ENCODE measurements around the gene TAF4. TPM values are rescaled to one million over a fixed set of nuclear protein-coding genes. Genes with fewer than 3 reads are reported as not detected.

The TAF4 gene
- total and polyA plus RNA-seq, 2 donors (not counting 3 experiments of a cell fraction or from before 2014, with no cell fraction given): 6.1 to 19.5 TPM

- intact Hi-C loops (cut with micrococcal nuclease) (no loop called here), dilution Hi-C loops (cut with MboI; ENCODE audit: extremely low pct_ligation_motif_present, low sequenced_read_pairs) (no loop called here)
- Histone ChIP-seq H3K27me3 (ENCODE audit: control insufficient read depth in 2 of 2, insufficient read depth in 2 of 2, low read length in 2 of 2) (no peaks in the 10 kb centered on the region), H3K9me3 (replicated peaks; ENCODE audit: control insufficient read depth, insufficient read depth, low read length) (no peaks in the 10 kb centered on the region), H3K9me1 (replicated peaks; ENCODE audit: control insufficient read depth, extremely low read depth, insufficient read depth, low read length) (no peaks in the 10 kb centered on the region), H3K36me3 (ENCODE audit: control insufficient read depth in 2 of 2, extremely low read depth in 1 of 2, insufficient read depth in 2 of 2, low read length in 2 of 2) (no peaks in the 10 kb centered on the region), H3K4me2 (ENCODE audit: insufficient read depth, low read length) (no peak overlapping the region), H2AFZ (ENCODE audit: low read depth, low read length) (no peak overlapping the region), H3K27ac (ENCODE audit: insufficient read depth, low read depth, low read length) (no peak overlapping the region), H3K9ac (replicated peaks; ENCODE audit: extremely low read depth, insufficient read depth, low read length) (no peak overlapping the region), H3K4me3 (replicated peaks in 1 of 3; ENCODE audit: insufficient read depth in 1 of 3, low read depth in 1 of 3, low read length in 3 of 3) (no peak overlapping the region), H3K4me1 (ENCODE audit: control insufficient read depth, extremely low read depth, insufficient read depth, low read length) (no peaks in the 10 kb centered on the region), H3K79me2 (ENCODE audit: control insufficient read depth, insufficient read depth, low read length) (no peaks in the 10 kb centered on the region), H4K20me1 (replicated peaks; ENCODE audit: control insufficient read depth, extremely low read depth, insufficient read depth, low read length) (no peaks in the 10 kb centered on the region)
- ChIA-PET POLR2A (no interaction called here), CTCF (no interaction called here)
- no peak for DNase-seq (ENCODE audit: low read depth, low spot score)
- BruUV-seq (replicated peaks): no TSS peak
- TF ChIP-seq JUN (IDR thresholded peaks at IDR 0.05; ENCODE audit: borderline replicate concordance, insufficient read depth, insufficient read length, low read depth) (no peak), FOS (IDR thresholded peaks at IDR 0.05; ENCODE audit: borderline replicate concordance, insufficient read depth, low read length) (no peak), POLR2A (IDR thresholded peaks at IDR 0.05; ENCODE audit: low read depth, low read length) (no peak)
- FAIRE-seq: no peak
Observed at GRCh38 chr20:61937146-61937962, 128.3 kb downstream of the TAF4 start.

DNA sequence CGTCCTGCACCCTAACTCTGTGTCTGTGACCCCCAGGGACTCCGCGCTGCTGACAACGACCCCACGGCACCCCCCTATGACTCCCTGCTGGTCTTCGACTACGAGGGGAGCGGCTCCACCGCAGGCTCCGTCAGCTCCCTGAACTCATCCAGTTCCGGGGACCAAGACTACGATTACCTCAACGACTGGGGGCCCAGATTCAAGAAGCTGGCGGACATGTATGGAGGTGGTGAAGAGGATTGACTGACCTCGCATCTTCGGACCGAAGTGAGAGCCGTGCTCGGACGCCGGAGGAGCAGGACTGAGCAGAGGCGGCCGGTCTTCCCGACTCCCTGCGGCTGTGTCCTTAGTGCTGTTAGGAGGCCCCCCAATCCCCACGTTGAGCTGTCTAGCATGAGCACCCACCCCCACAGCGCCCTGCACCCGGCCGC, 129.0 kb downstream of the TAF4 start:
- Histone ChIP-seq H2AFZ (ENCODE audit: low read depth, low read length) (no peak overlapping the region), H3K4me3 (replicated peaks in 1 of 3; ENCODE audit: insufficient read depth in 1 of 3, low read depth in 1 of 3, low read length in 3 of 3) (no peak overlapping the region), H3K79me2 (ENCODE audit: control insufficient read depth, insufficient read depth, low read length) (no peaks in the 10 kb centered on the region), H3K27me3 (ENCODE audit: control insufficient read depth in 2 of 2, insufficient read depth in 2 of 2, low read length in 2 of 2) (no peaks in the 10 kb centered on the region), H3K4me2 (ENCODE audit: insufficient read depth, low read length) (no peak overlapping the region), H4K20me1 (replicated peaks; ENCODE audit: control insufficient read depth, extremely low read depth, insufficient read depth, low read length) (no peaks in the 10 kb centered on the region), H3K9ac (replicated peaks; ENCODE audit: extremely low read depth, insufficient read depth, low read length) (no peak overlapping the region), H3K9me3 (replicated peaks; ENCODE audit: control insufficient read depth, insufficient read depth, low read length) (no peaks in the 10 kb centered on the region), H3K4me1 (ENCODE audit: control insufficient read depth, extremely low read depth, insufficient read depth, low read length) (no peaks in the 10 kb centered on the region), H3K36me3 (ENCODE audit: control insufficient read depth in 2 of 2, extremely low read depth in 1 of 2, insufficient read depth in 2 of 2, low read length in 2 of 2) (no peaks in the 10 kb centered on the region), H3K9me1 (replicated peaks; ENCODE audit: control insufficient read depth, extremely low read depth, insufficient read depth, low read length) (no peaks in the 10 kb centered on the region), H3K27ac (ENCODE audit: insufficient read depth, low read depth, low read length) (no peak overlapping the region)
- no TSS peak for BruUV-seq (replicated peaks)
- intact Hi-C loops (cut with micrococcal nuclease): no loop called here
- FAIRE-seq: no peak
- dilution Hi-C loops (cut with MboI; ENCODE audit: extremely low pct_ligation_motif_present, low sequenced_read_pairs): no loop called here
- ChIA-PET CTCF (no interaction called here), POLR2A (no interaction called here)
- DNase-seq (ENCODE audit: low read depth, low spot score): no peak
- no peak for TF ChIP-seq JUN (IDR thresholded peaks at IDR 0.05; ENCODE audit: borderline replicate concordance, insufficient read depth, insufficient read length, low read depth)
- no peak for TF ChIP-seq EZH2 (IDR thresholded peaks at IDR 0.05; ENCODE audit: borderline replicate concordance, low read depth, low read length, severe bottlenecking)
- TF ChIP-seq, protein P1, sequence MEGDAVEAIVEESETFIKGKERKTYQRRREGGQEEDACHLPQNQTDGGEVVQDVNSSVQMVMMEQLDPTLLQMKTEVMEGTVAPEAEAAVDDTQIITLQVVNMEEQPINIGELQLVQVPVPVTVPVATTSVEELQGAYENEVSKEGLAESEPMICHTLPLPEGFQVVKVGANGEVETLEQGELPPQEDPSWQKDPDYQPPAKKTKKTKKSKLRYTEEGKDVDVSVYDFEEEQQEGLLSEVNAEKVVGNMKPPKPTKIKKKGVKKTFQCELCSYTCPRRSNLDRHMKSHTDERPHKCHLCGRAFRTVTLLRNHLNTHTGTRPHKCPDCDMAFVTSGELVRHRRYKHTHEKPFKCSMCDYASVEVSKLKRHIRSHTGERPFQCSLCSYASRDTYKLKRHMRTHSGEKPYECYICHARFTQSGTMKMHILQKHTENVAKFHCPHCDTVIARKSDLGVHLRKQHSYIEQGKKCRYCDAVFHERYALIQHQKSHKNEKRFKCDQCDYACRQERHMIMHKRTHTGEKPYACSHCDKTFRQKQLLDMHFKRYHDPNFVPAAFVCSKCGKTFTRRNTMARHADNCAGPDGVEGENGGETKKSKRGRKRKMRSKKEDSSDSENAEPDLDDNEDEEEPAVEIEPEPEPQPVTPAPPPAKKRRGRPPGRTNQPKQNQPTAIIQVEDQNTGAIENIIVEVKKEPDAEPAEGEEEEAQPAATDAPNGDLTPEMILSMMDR (IDR thresholded peaks at IDR 0.05; ENCODE audit: extremely low read depth in 1 of 2, insufficient read depth in 1 of 2, low read depth in 1 of 2, low read length in 2 of 2): no peak
- no peak for TF ChIP-seq FOS (IDR thresholded peaks at IDR 0.05; ENCODE audit: borderline replicate concordance, insufficient read depth, low read length)
- TF ChIP-seq, protein P2, sequence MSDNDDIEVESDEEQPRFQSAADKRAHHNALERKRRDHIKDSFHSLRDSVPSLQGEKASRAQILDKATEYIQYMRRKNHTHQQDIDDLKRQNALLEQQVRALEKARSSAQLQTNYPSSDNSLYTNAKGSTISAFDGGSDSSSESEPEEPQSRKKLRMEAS (IDR thresholded peaks at IDR 0.05; ENCODE audit: insufficient read depth, insufficient read length): no peak
- TF ChIP-seq MYC (IDR thresholded peaks at IDR 0.05; ENCODE audit: low read depth, low read length): no peak
- no peak for TF ChIP-seq POLR2A (IDR thresholded peaks at IDR 0.05; ENCODE audit: low read depth, low read length)
- TF ChIP-seq GATA2 (IDR thresholded peaks at IDR 0.05; ENCODE audit: insufficient read depth, insufficient read length, low read depth, low read length): no peak
- TF ChIP-seq POLR2AphosphoS5 (IDR thresholded peaks at IDR 0.05; ENCODE audit: insufficient read depth, low read depth, low read length): no peak

Measured in endothelial cell of umbilical vein (primary cell).